Endothelial cell of umbilical vein (primary cell): ENCODE data around the gene FRMD4A. TPM values are rescaled to one million over a fixed set of nuclear protein-coding genes. Genes with fewer than 3 reads are reported as not detected.

Experiments
- BruUV-seq: library from RNA; stranded (reverse); fragments of 400-500 nt; replicated peaks from 2 replicates; lab custom pipeline; 2021; lab: Mats Ljungman, UMichigan
- CTCF ChIA-PET: fragments of 300-600, 350-600 bp; sonication (Branson Sonifier 250); formaldehyde crosslinking; loops from one replicate; lab custom pipeline; 2021; ENCODE audit warnings: antibody characterized with exemption, inconsistent platforms; lab: Charles Lee
- POLR2A ChIA-PET: fragments of 300-600, 350-600 bp; sonication (Branson Sonifier 250); formaldehyde crosslinking; loops from one replicate; lab custom pipeline; 2021; ENCODE audit warnings: antibody characterized with exemption, inconsistent platforms; lab: Charles Lee
- DNase-seq: peaks from one replicate; pipeline ENCODE4 v3.0.0-alpha.2; 2011; ENCODE audit warnings: low read depth, low spot score
- FAIRE-seq: peaks from 2 replicates; lab custom pipeline; 2011; peaks lifted over from hg19 to GRCh38; lab: Jason Lieb, UNC
- H2AFZ ChIP-seq: 2 replicates; pipeline ENCODE4 v1.6.0; 2012; ENCODE audit warnings: low read depth, low read length, control low read depth, inconsistent platforms
- H3K27ac ChIP-seq: 2 replicates; pipeline ENCODE4 v1.5.1; 2011; ENCODE audit warnings: low read depth, mild to moderate bottlenecking, control low read depth, low read length, moderate library complexity; ENCODE audit not compliant: insufficient read depth
- H3K27me3 ChIP-seq, 2 experiments: 2 replicates each; pipeline versions ENCODE4 v1.6.0 to v1.6.1; 2011; ENCODE audit warnings: low read length in 2 of 2, mixed read lengths in 1 of 2; ENCODE audit not compliant: control insufficient read depth in 2 of 2, insufficient read depth in 2 of 2
- H3K36me3 ChIP-seq, 2 experiments: 2 replicates in 1 of 2; 3 replicates in 1 of 2; pipeline ENCODE4 v1.5.1; 2011; ENCODE audit warnings: low read length in 2 of 2, mild to moderate bottlenecking in 1 of 2, moderate library complexity in 1 of 2; ENCODE audit not compliant: control insufficient read depth in 2 of 2, insufficient read depth in 2 of 2; ENCODE audit errors: extremely low read depth in 1 of 2
- H3K4me1 ChIP-seq: 3 replicates; pipeline ENCODE4 v1.5.1; 2011; ENCODE audit warnings: mild to moderate bottlenecking, low read length; ENCODE audit not compliant: control insufficient read depth, insufficient read depth; ENCODE audit errors: extremely low read depth
- H3K4me2 ChIP-seq: 2 replicates; pipeline ENCODE4 v1.6.1; 2011; ENCODE audit warnings: low read length, control low read depth, mixed read lengths; ENCODE audit not compliant: insufficient read depth
- H3K4me3 ChIP-seq, 3 experiments: fragments of 200-600 bp in 1 of 3; sonication (generic), shearing (Covaris generic) in 1 of 3; replicated peaks in 1 of 3; 2 replicates each; pipeline ENCODE4 v1.5.1; 2011 to 2016; ENCODE audit warnings: control low read depth in 3 of 3, low read length in 3 of 3, mild to moderate bottlenecking in 2 of 3, inconsistent platforms in 1 of 3, low read depth in 1 of 3, moderate library complexity in 1 of 3; ENCODE audit not compliant: insufficient read depth in 1 of 3
- H3K79me2 ChIP-seq: 2 replicates; pipeline ENCODE4 v1.6.0; 2012; ENCODE audit warnings: low read length, inconsistent platforms; ENCODE audit not compliant: control insufficient read depth, insufficient read depth
- H3K9ac ChIP-seq: replicated peaks from 2 replicates; pipeline ENCODE3; 2011; ENCODE audit warnings: low read length, control low read depth; ENCODE audit not compliant: insufficient read depth; ENCODE audit errors: extremely low read depth
- H3K9me1 ChIP-seq: replicated peaks from 3 replicates; pipeline ENCODE4 v1.6.0; 2011; ENCODE audit warnings: mild to moderate bottlenecking, low read length; ENCODE audit not compliant: control insufficient read depth, insufficient read depth; ENCODE audit errors: extremely low read depth
- H3K9me3 ChIP-seq: replicated peaks from 2 replicates; pipeline ENCODE4 v1.5.1; 2012; ENCODE audit warnings: low read length, inconsistent platforms; ENCODE audit not compliant: control insufficient read depth, insufficient read depth
- H4K20me1 ChIP-seq: replicated peaks from 2 replicates; pipeline ENCODE3; 2011; ENCODE audit warnings: mild to moderate bottlenecking, low read length; ENCODE audit not compliant: control insufficient read depth, insufficient read depth; ENCODE audit errors: extremely low read depth
- EZH2 ChIP-seq: IDR thresholded peaks from 2 replicates; pipeline ENCODE4 v1.6.1; 2012; ENCODE audit warnings: borderline replicate concordance, low read depth, mild to moderate bottlenecking, moderate library complexity, low read length, inconsistent platforms; ENCODE audit not compliant: severe bottlenecking
- GATA2 ChIP-seq: IDR thresholded peaks from 2 replicates; pipeline ENCODE4 v1.7.0; 2011; ENCODE audit warnings: low read depth, mild to moderate bottlenecking, moderate library complexity, mixed read lengths, low read length; ENCODE audit not compliant: insufficient read length, insufficient read depth
- POLR2AphosphoS5 ChIP-seq: IDR thresholded peaks from 2 replicates; pipeline ENCODE4 v1.6.1; 2012; ENCODE audit warnings: low read depth, mild to moderate bottlenecking, control low read depth, low read length, moderate library complexity; ENCODE audit not compliant: insufficient read depth
- dilution Hi-C: fragments of 300-500 bp; cut with MboI; formaldehyde crosslinking; loops from one replicate; pipeline ENCODE4 v1.15.0; 2019; ENCODE audit warnings: low sequenced_read_pairs; ENCODE audit not compliant: extremely low pct_ligation_motif_present
- intact Hi-C: fragments of 100-400 bp; cut with micrococcal nuclease; formaldehyde crosslinking; loops from one replicate; pipeline ENCODE4 v1.10.0; 2022
- polyA plus RNA-seq, 4 experiments: library from polyadenylated mRNA; depleted of rRNA in 3 of 4; stranded (reverse) in 3 of 4; unstranded in 1 of 4; fragments of >200 nt; gene quantifications; 2 replicates each; pipeline versions ENCODE4 v1.2.1 to v1.2.3, GENCODE V29; 2011 to 2012; ENCODE audit warnings: missing spikeins in 1 of 4
- total RNA-seq: library from RNA; stranded (reverse); gene quantifications from 2 replicates; pipeline ENCODE4 v1.2.3, GENCODE V29; 2021
- TF ChIP-seq, protein P1 (sequence below), 2 donors: IDR thresholded peaks; 1 replicate in 1 of 2; 2 replicates in 1 of 2; pipeline ENCODE4 v1.5.1; 2011; ENCODE audit warnings: low read length in 2 of 2, mild to moderate bottlenecking in 2 of 2, moderate library complexity in 2 of 2, control low read depth in 1 of 2, inconsistent platforms in 1 of 2, low read depth in 1 of 2; ENCODE audit not compliant: insufficient read depth in 1 of 2; ENCODE audit errors: extremely low read depth in 1 of 2
- TF ChIP-seq, protein P2 (sequence below): IDR thresholded peaks from 2 replicates; pipeline ENCODE4 v1.6.1; 2011; ENCODE audit not compliant: insufficient read depth, insufficient read length

FRMD4A gene
- total and polyA plus RNA-seq, 2 donors (not counting 3 experiments of a cell fraction or from before 2014, with no cell fraction given): 123 to 148 TPM

DNA sequence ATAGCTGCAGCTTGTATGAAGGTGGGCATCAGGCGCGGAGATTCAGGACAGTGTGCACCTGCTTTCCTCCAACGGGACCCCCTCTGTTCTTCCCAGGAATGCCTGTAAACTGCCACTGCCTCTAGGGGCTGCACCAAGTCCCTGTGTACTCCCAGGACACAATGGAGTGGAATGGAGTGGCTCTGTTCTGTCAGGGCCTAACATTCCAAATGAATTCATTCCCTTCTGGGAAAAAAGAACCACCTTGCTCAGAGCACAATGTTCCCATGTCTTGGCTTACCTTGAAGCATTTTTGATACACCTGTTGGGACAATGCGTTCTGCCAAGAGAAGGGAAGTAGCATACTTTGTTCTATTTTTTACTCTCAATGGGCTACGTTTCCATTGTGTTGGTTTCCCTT is 339.4 kb downstream of the FRMD4A start:
- peak overlapping the region; percentile 95 for H3K27ac ChIP-seq
- no peaks in the 10 kb centered on the region for H3K9me3 ChIP-seq
- FAIRE-seq (no peak), DNase-seq (peak; percentile 58)
- H4K20me1 ChIP-seq: no peaks in the 10 kb centered on the region
- H3K4me3 ChIP-seq: peak overlapping the region in 1 of 3 experiments; percentile 36
- H3K27me3 ChIP-seq: no peaks in the 10 kb centered on the region
- no TSS peak for BruUV-seq
- H3K4me2 ChIP-seq: peak overlapping the region; percentile 80
- peaks cover 10% of the 10 kb centered on the region for H3K79me2 ChIP-seq
- dilution Hi-C loops: no loop called here
- TF ChIP-seq, protein P1, sequence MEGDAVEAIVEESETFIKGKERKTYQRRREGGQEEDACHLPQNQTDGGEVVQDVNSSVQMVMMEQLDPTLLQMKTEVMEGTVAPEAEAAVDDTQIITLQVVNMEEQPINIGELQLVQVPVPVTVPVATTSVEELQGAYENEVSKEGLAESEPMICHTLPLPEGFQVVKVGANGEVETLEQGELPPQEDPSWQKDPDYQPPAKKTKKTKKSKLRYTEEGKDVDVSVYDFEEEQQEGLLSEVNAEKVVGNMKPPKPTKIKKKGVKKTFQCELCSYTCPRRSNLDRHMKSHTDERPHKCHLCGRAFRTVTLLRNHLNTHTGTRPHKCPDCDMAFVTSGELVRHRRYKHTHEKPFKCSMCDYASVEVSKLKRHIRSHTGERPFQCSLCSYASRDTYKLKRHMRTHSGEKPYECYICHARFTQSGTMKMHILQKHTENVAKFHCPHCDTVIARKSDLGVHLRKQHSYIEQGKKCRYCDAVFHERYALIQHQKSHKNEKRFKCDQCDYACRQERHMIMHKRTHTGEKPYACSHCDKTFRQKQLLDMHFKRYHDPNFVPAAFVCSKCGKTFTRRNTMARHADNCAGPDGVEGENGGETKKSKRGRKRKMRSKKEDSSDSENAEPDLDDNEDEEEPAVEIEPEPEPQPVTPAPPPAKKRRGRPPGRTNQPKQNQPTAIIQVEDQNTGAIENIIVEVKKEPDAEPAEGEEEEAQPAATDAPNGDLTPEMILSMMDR (IDR thresholded peaks at IDR 0.05; ENCODE audit: extremely low read depth in 1 of 2, insufficient read depth in 1 of 2, low read depth in 1 of 2, low read length in 2 of 2): peak in 1 of 2 donors; percentile 22
- TF ChIP-seq EZH2: no peak
- ChIA-PET CTCF (interaction anchor here (1.5 to 3.1 kb wide), 5 partner anchors 44 to 206 kb away, joined by 4 to 15 read pairs (median 6); no protein-coding TSS in a partner anchor), POLR2A (no interaction called here)
- H3K36me3 ChIP-seq: no peaks in the 10 kb centered on the region
- intact Hi-C loops: loop anchor here (1.0 to 2.0 kb wide), 3 partner anchors 17 to 101 kb away; no protein-coding TSS in a partner anchor
- peak overlapping the region; percentile 86 for H3K9ac ChIP-seq
- no peaks in the 10 kb centered on the region for H3K9me1 ChIP-seq
- H3K4me1 ChIP-seq: peaks cover 69% of the 10 kb centered on the region
- no peak overlapping the region for H2AFZ ChIP-seq

DNA sequence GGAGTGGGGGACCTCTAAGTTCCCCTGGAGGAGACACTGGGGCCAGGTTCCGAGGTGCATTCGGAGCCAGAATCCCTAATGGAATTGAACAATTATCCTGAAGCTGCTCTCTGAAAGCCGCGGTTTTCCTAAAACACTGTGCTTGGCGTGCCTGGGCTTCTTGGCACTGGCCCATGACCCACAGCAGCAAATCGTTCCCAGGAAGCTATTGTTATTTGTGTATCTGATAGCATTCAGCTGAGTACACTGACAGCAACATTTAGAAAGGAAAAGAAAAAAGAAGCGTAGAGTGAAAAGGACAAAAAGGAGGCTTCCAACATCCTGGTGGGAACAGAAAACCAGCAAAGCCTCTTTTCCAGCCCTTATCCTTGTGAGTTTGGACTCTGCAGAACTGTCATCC is 339.8 kb downstream of the FRMD4A start:
- FAIRE-seq: no peak
- H3K27me3 ChIP-seq: no peaks in the 10 kb centered on the region
- TF ChIP-seq, protein P1 (IDR thresholded peaks at IDR 0.05; ENCODE audit: extremely low read depth in 1 of 2, insufficient read depth in 1 of 2, low read depth in 1 of 2, low read length in 2 of 2): no peak
- TF ChIP-seq GATA2 (peak; percentile 57), POLR2AphosphoS5 (no peak)
- TF ChIP-seq, protein P2, sequence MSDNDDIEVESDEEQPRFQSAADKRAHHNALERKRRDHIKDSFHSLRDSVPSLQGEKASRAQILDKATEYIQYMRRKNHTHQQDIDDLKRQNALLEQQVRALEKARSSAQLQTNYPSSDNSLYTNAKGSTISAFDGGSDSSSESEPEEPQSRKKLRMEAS: no peak
- H3K9me1 ChIP-seq: no peaks in the 10 kb centered on the region
- H3K4me2 ChIP-seq: peak overlapping the region; percentile 80
- H3K27ac ChIP-seq: peak overlapping the region; percentile 95
- H4K20me1 ChIP-seq: no peaks in the 10 kb centered on the region
- ChIA-PET CTCF (interaction anchor here (1.4 to 3.1 kb wide), 6 partner anchors 45 to 206 kb away, joined by 3 to 15 read pairs (median 6); no protein-coding TSS in a partner anchor), POLR2A (interaction anchor here (0.6 to 0.8 kb wide), 2 partner anchors 96 to 99 kb away, joined by 3 to 5 read pairs; no protein-coding TSS in a partner anchor)
- H3K9ac ChIP-seq: peak overlapping the region; percentile 86
- TSS peak; percentile 23 for BruUV-seq
- peaks cover 10% of the 10 kb centered on the region for H3K79me2 ChIP-seq
- intact Hi-C loops: loop anchor here (1.0 to 2.0 kb wide), 6 partner anchors 17 to 204 kb away; no protein-coding TSS in a partner anchor
- peak overlapping the region in 1 of 3 experiments; percentile 36 for H3K4me3 ChIP-seq
- peak; percentile 69 for DNase-seq
- no peak overlapping the region for H2AFZ ChIP-seq
- peaks cover 68% of the 10 kb centered on the region for H3K4me1 ChIP-seq
- H3K36me3 ChIP-seq: no peaks in the 10 kb centered on the region
- dilution Hi-C loops: no loop called here
- H3K9me3 ChIP-seq: no peaks in the 10 kb centered on the region
